GM21360 (cell line): ENCODE data around the gene WBP1L.

Experiments used
- ATAC-seq: cut with Tn5 transposase; IDR thresholded peaks from one replicate; pipeline ENCODE4 v1.9.1; 2021; ENCODE audit warnings: mild to moderate bottlenecking, moderate library complexity; ENCODE audit not compliant: unreplicated experiment

Gene WBP1L

DNA sequence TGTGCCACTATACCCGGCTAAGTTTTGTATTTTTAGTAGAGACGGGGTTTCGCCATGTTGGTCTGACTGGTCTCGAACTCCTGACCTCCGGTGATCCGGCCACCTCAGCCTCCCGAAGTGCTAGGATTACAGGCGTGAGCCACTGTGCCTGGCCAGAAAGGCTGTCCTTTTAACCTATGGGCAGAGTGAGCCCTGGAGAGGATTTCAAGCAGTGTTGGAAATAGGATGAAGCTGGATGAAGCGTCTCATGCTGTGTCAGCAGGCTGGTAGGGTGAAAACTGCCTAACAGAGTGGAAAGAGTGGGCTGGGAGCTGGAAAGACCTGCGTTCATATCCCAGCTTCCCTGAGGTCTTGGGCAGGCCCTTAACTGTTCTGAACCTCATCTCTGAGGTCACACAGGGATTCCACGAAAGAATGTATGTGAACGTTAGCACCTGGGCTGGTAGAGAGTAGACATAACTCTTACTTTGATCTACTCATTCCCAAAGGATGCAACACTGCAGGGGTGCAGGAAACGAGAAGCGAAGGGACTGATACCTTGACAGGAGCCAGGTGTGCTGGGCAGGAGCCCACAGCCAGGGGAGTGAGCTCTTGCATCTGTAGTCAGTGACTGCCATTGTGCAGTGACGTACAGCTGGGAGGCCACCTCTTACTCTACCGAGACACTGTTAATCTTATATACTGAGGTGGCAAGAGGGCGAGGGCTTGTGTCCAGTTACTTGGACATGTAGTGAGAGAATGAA is 34.1 kb downstream of the WBP1L start:
- no peak for ATAC-seq

- ATAC-seq = no peak
Measured at GRCh38 chr10:102778781-102779180, 35.0 kb downstream of the WBP1L start.

DNA sequence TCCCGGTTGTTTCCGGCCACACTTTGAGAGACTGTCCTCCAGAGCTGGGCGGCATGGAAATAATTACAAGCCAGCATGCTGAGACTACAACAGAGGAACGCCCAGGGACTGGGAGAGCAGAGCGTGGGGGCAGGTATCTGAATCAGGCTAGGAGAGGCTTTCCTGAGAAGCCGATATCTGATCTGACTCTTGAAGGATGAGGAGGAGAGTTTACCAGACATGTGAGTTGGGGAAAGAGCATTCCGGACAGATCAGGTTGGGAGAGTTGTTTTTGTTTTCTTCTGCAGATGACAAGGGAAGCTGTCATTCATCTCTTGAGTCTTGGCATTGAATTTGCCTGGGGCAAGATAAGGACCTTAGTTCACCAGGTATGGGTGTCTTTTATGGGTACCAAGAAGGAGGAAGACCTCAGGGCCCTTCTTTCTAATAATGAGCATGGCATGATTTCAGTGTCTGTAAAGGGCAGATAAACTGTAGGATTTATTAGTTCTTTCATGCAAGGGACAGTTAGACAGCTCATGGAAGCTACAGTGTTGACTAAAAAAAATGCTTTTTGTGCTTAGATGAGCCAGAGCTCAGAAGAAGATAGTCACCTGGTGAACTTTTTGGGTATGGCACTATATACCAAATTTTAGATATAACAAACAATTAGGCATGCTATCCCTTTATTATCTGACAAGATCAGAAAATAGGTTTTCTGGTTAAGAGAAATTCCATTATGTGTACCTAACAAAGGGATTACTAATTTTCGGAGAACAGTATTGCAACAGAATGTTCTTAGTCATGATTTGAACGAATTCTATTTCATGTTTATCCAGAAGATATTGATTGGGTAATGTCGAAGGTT is 36.2 kb downstream of the WBP1L start:
- no peak for ATAC-seq

- no peak for ATAC-seq
Measured at GRCh38 chr10:102780527-102780808, 36.7 kb downstream of the WBP1L start.

DNA sequence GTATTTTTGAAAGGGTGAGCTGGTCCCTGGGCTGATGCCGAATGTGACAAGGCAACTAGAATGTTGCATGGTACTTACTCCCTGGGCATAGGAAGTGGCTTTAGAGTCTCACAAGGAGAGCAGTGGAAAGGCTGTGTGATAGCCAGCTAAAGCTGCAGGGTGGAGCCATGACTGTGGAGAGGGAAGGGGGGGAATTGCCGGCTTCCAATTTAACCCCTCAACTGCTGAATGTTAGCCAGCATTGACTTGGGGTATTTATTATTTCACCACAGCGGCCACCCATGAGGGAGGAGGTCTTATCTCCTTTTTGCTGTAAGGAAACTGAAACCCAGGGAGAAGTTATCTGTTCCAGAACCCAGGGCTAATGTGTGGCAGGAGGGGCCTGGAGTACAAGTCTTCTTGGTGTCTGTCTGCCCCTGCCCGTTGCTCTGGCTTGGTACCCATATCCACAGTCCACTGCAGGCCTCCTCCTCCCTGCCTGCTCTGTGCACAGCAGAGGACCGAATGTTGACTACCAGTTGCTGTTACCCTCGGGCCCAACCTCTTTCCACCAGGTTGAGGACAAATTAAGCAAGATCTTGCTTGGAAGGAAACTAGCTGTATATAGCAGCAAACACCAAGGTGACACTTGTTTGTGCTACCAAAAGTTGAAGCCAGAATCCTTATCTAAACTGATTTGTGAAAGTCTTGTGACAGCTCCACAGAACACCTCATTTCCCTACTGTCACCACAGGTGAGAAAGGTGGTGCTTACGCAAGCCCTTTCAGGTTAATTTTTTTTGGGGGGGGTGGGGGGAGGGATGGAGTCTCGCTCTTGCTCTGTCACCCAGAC is 37.6 kb downstream of the WBP1L start:
- no peak for ATAC-seq

DNA sequence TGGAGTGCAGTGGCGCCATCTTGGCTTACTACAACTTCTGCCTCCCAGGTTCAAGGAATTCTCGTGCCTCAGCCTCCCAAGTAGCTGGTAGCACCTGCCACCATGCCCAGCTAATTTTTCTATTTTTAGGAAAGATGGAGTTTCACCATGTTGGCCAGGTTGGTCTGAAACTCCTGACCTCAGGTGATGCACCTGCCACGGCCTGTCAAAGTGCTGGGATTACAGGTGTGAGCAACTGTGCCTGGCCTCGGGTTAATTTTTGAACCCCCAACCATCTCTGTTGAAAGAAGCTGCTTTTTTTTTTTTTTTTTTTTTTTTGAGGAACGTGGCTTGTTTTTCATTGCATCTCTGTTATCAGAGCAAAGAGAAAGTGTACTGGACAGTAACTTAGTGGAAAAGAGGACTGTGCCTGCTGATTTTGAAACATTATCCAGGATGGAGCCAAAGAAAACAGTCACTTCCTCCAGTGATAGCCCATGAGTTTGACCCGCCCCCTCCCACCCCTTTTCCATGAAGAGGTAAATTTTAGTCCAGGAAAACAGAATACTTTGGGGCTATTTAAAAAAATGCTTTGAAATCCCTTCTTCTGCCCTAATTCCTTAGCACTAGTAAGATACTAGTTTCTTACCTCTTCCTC is 38.3 kb downstream of the WBP1L start:
- ATAC-seq = no peak

DNA sequence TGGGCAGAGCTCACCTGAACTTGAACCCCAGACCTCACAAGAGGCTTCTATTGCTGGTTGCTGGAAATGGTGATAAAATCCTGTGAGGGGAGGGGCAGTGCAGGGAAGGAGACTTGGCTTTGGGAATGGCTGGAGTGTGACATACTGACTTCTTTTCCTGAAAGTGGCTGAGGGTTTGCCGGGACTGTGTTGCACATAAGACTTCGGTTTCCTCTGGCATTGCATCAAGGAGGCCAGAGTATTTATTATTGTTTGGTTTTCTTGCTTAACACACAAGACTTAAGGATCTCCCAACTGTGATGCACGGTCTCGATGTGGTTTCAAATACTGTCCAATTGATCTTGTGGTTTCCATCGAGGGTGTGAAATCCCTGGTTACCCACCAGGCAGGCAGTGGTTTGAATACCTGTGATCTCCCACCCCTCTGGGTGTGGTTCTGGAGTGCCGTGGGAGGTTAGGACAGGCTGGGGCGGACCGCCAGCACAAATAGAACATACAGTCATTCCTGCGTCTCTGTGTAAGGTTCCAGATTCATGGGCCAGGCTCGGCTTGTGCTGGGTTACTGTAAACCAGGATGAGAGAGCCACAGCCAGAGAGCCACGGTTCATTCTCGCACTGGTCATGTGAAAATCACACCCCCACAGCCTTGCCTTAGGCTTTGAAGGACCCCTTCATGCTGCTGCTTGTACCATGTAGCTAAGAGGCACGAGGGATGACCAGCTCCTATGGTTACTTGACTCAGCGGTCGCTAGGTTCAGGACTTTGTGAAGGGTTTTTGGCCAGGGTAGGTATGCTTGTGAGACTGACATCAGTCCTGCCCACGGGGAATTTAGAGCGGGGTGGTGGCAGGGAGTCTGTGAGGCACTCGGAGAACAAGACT is 39.2 kb downstream of the WBP1L start:
- ATAC-seq = no peak

DNA sequence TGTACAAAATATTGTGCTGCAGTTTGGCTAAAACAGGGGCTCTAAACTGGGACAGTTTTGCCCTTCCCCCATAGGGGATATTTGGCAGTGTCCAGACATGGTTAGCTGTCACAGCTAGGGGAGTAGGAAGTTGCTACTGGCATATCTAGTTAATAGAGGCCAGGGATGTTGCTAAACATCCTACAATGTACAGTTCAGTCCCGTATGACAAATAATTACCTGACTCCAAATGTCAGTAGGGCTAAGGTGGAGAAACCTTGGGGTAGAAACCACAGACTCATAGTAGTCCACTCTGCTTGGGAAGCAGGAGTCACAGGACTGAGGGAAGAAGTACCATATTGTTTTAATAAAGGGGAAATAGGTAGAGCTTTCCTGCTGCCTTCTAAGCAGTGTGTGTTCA is 39.8 kb downstream of the WBP1L start:
- no peak for ATAC-seq

DNA sequence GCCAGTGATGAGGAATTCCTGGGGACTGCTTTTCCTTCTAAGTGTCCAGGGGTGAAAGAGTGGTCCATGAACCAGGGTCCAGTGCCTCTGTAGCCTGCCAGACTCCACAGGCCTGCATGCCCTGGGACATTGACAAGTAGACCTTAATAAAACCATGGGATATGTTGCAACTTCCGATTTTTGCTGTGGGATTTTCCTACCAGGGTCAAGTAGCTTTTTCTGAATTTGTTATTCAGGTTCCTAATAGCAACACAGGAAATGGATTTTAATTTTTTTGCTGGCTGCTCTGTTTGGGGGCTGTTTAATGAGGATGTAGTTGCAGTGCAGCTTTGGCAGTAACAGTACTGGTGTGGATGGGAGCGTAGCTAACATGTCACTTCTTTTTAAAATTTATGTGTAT is 42.1 kb downstream of the WBP1L start:
- ATAC-seq = no peak

DNA sequence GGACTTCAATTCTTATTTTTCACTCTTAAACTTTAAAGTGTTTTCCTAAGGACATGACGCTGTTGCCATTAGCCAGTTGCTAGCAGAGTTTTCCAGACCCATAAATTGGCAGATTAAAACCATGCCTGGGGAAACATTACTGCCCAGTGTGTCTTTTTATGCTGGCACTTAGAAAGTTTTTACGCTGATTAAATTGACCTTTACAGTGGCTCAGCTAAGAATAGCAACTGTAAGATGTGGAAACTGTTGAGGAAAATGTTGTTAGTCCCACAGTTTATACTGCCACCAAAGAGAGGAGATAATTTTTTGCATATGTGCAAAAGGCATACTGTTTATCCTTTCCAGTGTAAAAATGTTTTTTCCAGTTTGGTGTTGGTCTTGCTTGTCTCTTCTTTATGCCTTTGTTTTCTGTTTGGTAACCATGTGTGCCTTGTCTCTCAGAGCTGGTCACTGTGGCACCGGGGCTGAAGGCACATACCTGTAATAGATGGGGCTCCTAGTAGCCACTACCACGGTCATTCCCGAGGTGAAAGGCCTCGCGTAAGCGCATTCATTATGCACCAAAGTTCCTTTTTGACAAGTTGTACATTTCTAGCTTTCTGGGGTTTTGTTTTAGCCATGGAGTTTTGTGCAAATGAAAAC is 48.1 kb downstream of the WBP1L start:
- ATAC-seq = no peak

DNA sequence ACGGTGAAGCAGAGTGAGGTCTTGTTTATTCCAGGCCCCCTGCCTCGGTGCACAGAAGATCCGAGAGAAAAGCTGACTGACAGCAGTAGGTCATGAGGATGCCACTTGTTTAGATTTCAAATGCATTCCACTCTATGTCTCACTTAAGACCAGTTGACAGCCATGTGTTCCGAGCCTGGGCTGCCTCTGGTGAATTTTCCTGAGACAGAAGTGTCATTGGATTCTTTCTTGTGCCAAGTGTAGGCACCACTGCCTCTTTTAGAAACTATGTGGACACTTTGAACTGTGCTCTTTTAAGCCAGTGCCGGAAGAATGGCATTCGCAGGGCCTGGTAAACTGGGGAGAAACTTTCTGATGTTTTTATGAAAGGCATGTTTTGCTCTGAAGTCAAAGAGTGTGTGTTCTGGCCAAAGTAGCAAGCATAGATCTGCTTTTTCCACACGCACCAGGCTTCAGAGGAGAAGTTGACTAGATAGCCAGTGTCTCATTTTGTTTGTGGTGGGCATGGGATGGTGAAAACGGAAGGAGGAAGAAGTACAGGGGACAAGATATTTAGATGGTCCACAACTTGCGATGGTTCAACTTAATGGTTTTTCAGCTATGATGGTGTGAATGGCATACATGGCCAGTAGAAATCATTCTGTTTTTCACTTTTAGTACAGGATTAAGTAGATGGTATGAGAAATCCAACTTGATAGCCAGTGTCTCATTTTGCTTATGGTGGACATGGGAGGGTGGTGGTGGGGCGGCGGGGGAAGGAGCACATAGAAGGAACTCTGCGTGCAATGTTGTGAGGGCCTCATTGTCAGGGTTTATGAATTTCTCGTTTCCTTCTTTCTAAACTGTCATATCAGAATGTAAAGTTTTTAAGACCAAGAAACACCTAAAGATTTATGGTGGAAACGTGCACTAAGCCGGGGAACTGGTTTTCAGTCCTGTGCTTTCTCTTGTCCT is 52.0 kb downstream of the WBP1L start:
- peak; percentile 20 for ATAC-seq

- ATAC-seq = peak; percentile 99
Measured at GRCh38 chr10:102796407-102797176, 52.8 kb downstream of the WBP1L start.

- no peak for ATAC-seq
Measured at GRCh38 chr10:102799691-102800471, 56.1 kb downstream of the WBP1L start.

DNA sequence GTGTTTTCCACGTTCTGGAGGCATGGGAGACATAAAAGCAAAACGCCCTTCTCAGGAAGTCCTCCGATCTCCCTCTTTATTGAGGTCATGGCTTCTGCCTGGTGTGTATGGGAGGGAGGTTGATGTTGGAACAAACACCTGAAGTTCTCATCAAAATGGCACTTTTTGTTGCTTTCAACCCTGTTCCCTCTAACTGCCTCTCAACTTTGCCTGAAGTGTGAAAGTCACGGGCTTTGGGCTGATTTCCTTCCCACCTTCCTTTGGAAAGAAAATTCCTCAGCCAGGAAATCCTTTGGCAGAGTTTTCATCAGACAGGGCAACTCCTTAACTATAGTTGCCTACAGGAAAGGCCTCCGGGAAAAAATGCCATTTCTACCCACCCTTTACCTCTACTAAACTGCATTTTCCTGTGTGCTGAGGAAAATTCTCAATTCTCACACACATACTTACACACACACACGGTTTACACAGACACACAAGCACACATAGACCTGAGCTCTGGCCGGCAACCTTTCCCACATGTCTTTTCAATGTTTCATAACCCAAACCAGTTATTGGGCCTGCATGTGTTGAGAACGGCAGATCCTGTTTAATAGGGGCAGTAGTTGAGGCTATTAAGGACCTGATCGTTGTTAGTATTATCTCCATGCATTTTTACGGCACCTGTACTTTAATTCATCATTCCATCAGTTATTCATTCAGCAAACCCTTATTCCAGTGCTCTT is 57.0 kb downstream of the WBP1L start:
- ATAC-seq = no peak

GRCh38 chr10:102801496-102801895 is 57.7 kb downstream of the WBP1L start:
- no peak for ATAC-seq

GRCh38 chr10:102801978-102802377 is 58.2 kb downstream of the WBP1L start:
- no peak for ATAC-seq
